DND-41 (cell line): Measurements from ENCODE around the gene DIP2B.

Experiments
- EZH2 ChIP-seq: IDR thresholded peaks from 3 replicates; pipeline ENCODE4 v1.6.1; 2012; ENCODE audit warnings: borderline replicate concordance, low read depth, mild to moderate bottlenecking, moderate library complexity, low read length, inconsistent platforms; ENCODE audit not compliant: severe bottlenecking
- TF ChIP-seq, protein P1 (sequence below): IDR thresholded peaks from 2 replicates; pipeline ENCODE4 v1.5.1; 2012; ENCODE audit warnings: borderline replicate concordance, low read length, moderate library complexity, mild to moderate bottlenecking; ENCODE audit not compliant: poor library complexity, severe bottlenecking; ENCODE audit errors: extremely low read depth

DNA sequence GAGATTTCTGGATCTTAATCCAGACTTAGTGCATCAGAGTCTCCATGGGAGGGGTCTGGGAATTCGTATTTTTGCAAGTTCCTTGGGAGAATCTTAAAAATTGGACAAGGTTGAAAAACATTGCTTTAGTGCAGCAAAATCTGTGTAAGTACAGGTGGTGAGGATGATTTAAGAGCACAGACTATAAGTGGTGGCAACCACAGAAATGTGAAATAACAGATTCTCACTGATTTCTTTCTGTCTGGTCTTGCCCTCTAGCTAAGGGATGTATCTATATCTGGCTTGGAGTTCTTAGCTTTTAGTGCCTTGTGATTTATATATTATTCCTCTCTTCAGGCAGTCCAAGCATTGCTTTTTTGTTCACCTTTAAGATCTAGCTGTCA is 116.2 kb downstream of the DIP2B start:
- TF ChIP-seq, protein P1, sequence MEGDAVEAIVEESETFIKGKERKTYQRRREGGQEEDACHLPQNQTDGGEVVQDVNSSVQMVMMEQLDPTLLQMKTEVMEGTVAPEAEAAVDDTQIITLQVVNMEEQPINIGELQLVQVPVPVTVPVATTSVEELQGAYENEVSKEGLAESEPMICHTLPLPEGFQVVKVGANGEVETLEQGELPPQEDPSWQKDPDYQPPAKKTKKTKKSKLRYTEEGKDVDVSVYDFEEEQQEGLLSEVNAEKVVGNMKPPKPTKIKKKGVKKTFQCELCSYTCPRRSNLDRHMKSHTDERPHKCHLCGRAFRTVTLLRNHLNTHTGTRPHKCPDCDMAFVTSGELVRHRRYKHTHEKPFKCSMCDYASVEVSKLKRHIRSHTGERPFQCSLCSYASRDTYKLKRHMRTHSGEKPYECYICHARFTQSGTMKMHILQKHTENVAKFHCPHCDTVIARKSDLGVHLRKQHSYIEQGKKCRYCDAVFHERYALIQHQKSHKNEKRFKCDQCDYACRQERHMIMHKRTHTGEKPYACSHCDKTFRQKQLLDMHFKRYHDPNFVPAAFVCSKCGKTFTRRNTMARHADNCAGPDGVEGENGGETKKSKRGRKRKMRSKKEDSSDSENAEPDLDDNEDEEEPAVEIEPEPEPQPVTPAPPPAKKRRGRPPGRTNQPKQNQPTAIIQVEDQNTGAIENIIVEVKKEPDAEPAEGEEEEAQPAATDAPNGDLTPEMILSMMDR: no peak
- TF ChIP-seq EZH2: no peak
